K562 (cell line): ENCODE data around the gene OR4Q2.

Experiments
- ATF3 ChIP-seq, 2 experiments: fragments of 450-650 bp in 1 of 2; sonication (generic) in 1 of 2; formaldehyde crosslinking in 1 of 2; IDR thresholded peaks in 1 of 2; conservative IDR thresholded peaks in 1 of 2; 2 replicates each; pipeline versions ENCODE4 v1.6.1 to v1.8.1; 2016 to 2023; ENCODE audit warnings: mild to moderate bottlenecking in 2 of 2, moderate library complexity in 2 of 2, inconsistent platforms in 1 of 2, missing genetic modification reagents in 1 of 2
- CHD2 ChIP-seq: IDR thresholded peaks from 2 replicates; pipeline ENCODE4 v1.6.1; 2011; ENCODE audit warnings: low read depth, low read length
- CTCF ChIP-seq, 3 experiments: IDR thresholded peaks in 2 of 3; conservative IDR thresholded peaks in 1 of 3; 2 replicates each; pipeline ENCODE4 v1.5.1; 2011 to 2012; ENCODE audit warnings: low read length in 3 of 3, mild to moderate bottlenecking in 3 of 3, control low read depth in 2 of 3, improper control_type of control experiment in 1 of 3, inconsistent platforms in 1 of 3, low read depth in 1 of 3, mixed read lengths in 1 of 3, moderate library complexity in 1 of 3; ENCODE audit not compliant: insufficient read depth in 2 of 3
- ESRRA ChIP-seq: fragments of 450-650 bp; IDR thresholded peaks from 2 replicates; pipeline ENCODE4 v1.6.1; 2014; ENCODE audit warnings: low read depth, mild to moderate bottlenecking, moderate library complexity, borderline replicate concordance
- MTA1 ChIP-seq: fragments of 450-650 bp; IDR thresholded peaks from 2 replicates; pipeline ENCODE4 v1.6.1; 2017; ENCODE audit warnings: borderline replicate concordance

- TF ChIP-seq ESRRA = no peak
- TF ChIP-seq CHD2 = no peak
- TF ChIP-seq MTA1 = no peak
- no peak for TF ChIP-seq ATF3 (IDR thresholded peaks at IDR 0.05)
- TF ChIP-seq ATF3 (CRISPR knock-in tag; conservative IDR thresholded peaks at IDR 0.05) = no peak
- no peak for TF ChIP-seq CTCF (IDR thresholded peaks at IDR 0.05 in 2 of 3, conservative IDR thresholded peaks at IDR 0.05 in 1 of 3; ENCODE audit: insufficient read depth in 2 of 3, low read depth in 1 of 3, low read length in 3 of 3)
Observed at GRCh38 chr14:20035938-20036337, 34.0 kb downstream of the OR4Q2 start, which contains the start of gene OR4K13.
